HepG2 (cell line): ENCODE measurements around the gene MAPK7. TPM values are rescaled to one million over a fixed set of nuclear protein-coding genes. Genes with fewer than 3 reads are reported as not detected.

ENCODE experiments used
- CREM ChIP-seq, 2 experiments: sonication (generic) in 1 of 2; formaldehyde crosslinking in 1 of 2; IDR thresholded peaks; 2 replicates each; pipeline versions ENCODE4 v1.4.0 to v1.6.1; 2016 to 2020; ENCODE audit warnings: antibody characterized with exemption in 1 of 2, mild to moderate bottlenecking in 1 of 2, missing genetic modification reagents in 1 of 2
- FOXP1 ChIP-seq, 2 experiments: fragments of 450-650 bp in 1 of 2; IDR thresholded peaks; 2 replicates each; pipeline ENCODE4 v1.6.1; 2017 to 2018; ENCODE audit warnings: antibody characterized with exemption in 1 of 2
- MATR3 ChIP-seq: sonication (generic); formaldehyde crosslinking; IDR thresholded peaks from 2 replicates; pipeline ENCODE4 v1.4.0; 2020; ENCODE audit warnings: missing genetic modification reagents
- MIXL1 ChIP-seq: IDR thresholded peaks from 2 replicates; pipeline ENCODE4 v1.6.1; 2016
- MXI1 ChIP-seq: IDR thresholded peaks from 3 replicates; pipeline ENCODE4 v1.6.1; 2012; ENCODE audit warnings: low read depth, low read length, inconsistent platforms, borderline replicate concordance
- MYC ChIP-seq: sonication (generic); formaldehyde crosslinking; IDR thresholded peaks from 2 replicates; pipeline ENCODE4 v1.9.0; 2021; ENCODE audit warnings: missing genetic modification reagents, borderline replicate concordance
- NR2F6 ChIP-seq, 2 experiments: IDR thresholded peaks; 2 replicates each; pipeline ENCODE4 v1.6.1; 2016; ENCODE audit warnings: antibody characterized with exemption in 1 of 2, mild to moderate bottlenecking in 1 of 2
- PHF5A ChIP-seq: IDR thresholded peaks from one replicate; pipeline ENCODE4 v1.6.1; 2018; ENCODE audit warnings: low read depth, missing genetic modification reagents; ENCODE audit not compliant: unreplicated experiment
- PHF8 ChIP-seq: sonication (generic); formaldehyde crosslinking; IDR thresholded peaks from 2 replicates; pipeline ENCODE4 v1.5.0; 2020; ENCODE audit warnings: missing genetic modification reagents
- PLRG1 ChIP-seq: fragments of 450-650 bp; conservative IDR thresholded peaks from 2 replicates; pipeline ENCODE4 v1.6.1; 2016
- REPIN1 ChIP-seq: sonication (generic); formaldehyde crosslinking; IDR thresholded peaks from 2 replicates; pipeline ENCODE4 v1.8.0; 2022; ENCODE audit warnings: missing genetic modification reagents, low read depth, mild to moderate bottlenecking, borderline replicate concordance
- TOPORS ChIP-seq: sonication (generic); formaldehyde crosslinking; IDR thresholded peaks from 2 replicates; pipeline ENCODE4 v1.8.0; 2023; ENCODE audit warnings: mild to moderate bottlenecking, missing genetic modification reagents
- TSC22D2 ChIP-seq: sonication (generic); formaldehyde crosslinking; IDR thresholded peaks from 2 replicates; pipeline ENCODE4 v1.5.1; 2020; ENCODE audit warnings: missing genetic modification reagents, mild to moderate bottlenecking, borderline replicate concordance
- ZNF224 ChIP-seq: sonication (generic); formaldehyde crosslinking; IDR thresholded peaks from 2 replicates; pipeline ENCODE4 v1.5.0; 2020; ENCODE audit warnings: mild to moderate bottlenecking, missing genetic modification reagents
- ZNF263 ChIP-seq: sonication (generic); formaldehyde crosslinking; IDR thresholded peaks from 2 replicates; pipeline ENCODE4 v1.4.0; 2020; ENCODE audit warnings: missing genetic modification reagents
- ZNF337 ChIP-seq: sonication (generic); formaldehyde crosslinking; IDR thresholded peaks from 2 replicates; pipeline ENCODE4 v1.5.1; 2020; ENCODE audit warnings: missing genetic modification reagents, low read depth, mild to moderate bottlenecking, borderline replicate concordance
- ZNF430 ChIP-seq: sonication (generic); formaldehyde crosslinking; IDR thresholded peaks from 2 replicates; pipeline ENCODE4 v1.9.0; 2021; ENCODE audit warnings: mild to moderate bottlenecking, missing genetic modification reagents
- ZNF468 ChIP-seq: sonication (generic); formaldehyde crosslinking; IDR thresholded peaks from 2 replicates; pipeline ENCODE4 v1.8.0; 2022; ENCODE audit warnings: mild to moderate bottlenecking, moderate library complexity, missing genetic modification reagents
- ZNF670 ChIP-seq: sonication (generic); formaldehyde crosslinking; IDR thresholded peaks from 2 replicates; pipeline ENCODE4 v1.8.0; 2022; ENCODE audit warnings: mild to moderate bottlenecking, missing genetic modification reagents, borderline replicate concordance
- polyA plus RNA-seq, 8 experiments: library from polyadenylated mRNA; depleted of rRNA in 3 of 8; stranded (reverse) in 7 of 8; unstranded in 1 of 8; fragments of >200 nt; fragmentation: Illumina TruSeq in 4 of 8; extraction: Trizol in 4 of 8; gene quantifications; 2 replicates each; pipeline versions ENCODE4 v1.2.1 to v1.2.3, GENCODE V29; 2011 to 2016; ENCODE audit warnings: low read depth in 4 of 8, missing spikeins in 1 of 8, mixed read lengths in 1 of 8; ENCODE audit not compliant: insufficient read depth in 1 of 8
- total RNA-seq, 5 experiments: library from RNA; depleted of rRNA; stranded (reverse); fragments of >200 nt; fragmentation: Illumina TruSeq; extraction: Trizol; gene quantifications; 2 replicates each; pipeline ENCODE4 v1.2.3, GENCODE V29; 2016; ENCODE audit warnings: low read depth in 1 of 5
- TF ChIP-seq, protein P1 (sequence below): IDR thresholded peaks from 2 replicates; pipeline ENCODE4 v1.6.1; 2012; ENCODE audit warnings: low read depth, low read length, improper control_type of control experiment
- TF ChIP-seq, protein P2 (sequence below): sonication (generic); formaldehyde crosslinking; IDR thresholded peaks from 2 replicates; pipeline ENCODE4 v1.5.0; 2020; ENCODE audit warnings: missing genetic modification reagents, mild to moderate bottlenecking, borderline replicate concordance
- TF ChIP-seq, protein P3 (sequence below): sonication (generic); formaldehyde crosslinking; IDR thresholded peaks from 2 replicates; pipeline ENCODE4 v1.9.0; 2022; ENCODE audit warnings: missing genetic modification reagents, mild to moderate bottlenecking, borderline replicate concordance
- TF ChIP-seq, protein P4 (sequence below): IDR thresholded peaks from 2 replicates; pipeline ENCODE4 v1.6.1; 2018; ENCODE audit warnings: missing genetic modification reagents

The MAPK7 gene
- total and polyA plus RNA-seq, 2 of the 13 experiments (the other 11 are each of a cell fraction or from before 2014, with no cell fraction given) = 2.9 to 5.9 TPM

DNA sequence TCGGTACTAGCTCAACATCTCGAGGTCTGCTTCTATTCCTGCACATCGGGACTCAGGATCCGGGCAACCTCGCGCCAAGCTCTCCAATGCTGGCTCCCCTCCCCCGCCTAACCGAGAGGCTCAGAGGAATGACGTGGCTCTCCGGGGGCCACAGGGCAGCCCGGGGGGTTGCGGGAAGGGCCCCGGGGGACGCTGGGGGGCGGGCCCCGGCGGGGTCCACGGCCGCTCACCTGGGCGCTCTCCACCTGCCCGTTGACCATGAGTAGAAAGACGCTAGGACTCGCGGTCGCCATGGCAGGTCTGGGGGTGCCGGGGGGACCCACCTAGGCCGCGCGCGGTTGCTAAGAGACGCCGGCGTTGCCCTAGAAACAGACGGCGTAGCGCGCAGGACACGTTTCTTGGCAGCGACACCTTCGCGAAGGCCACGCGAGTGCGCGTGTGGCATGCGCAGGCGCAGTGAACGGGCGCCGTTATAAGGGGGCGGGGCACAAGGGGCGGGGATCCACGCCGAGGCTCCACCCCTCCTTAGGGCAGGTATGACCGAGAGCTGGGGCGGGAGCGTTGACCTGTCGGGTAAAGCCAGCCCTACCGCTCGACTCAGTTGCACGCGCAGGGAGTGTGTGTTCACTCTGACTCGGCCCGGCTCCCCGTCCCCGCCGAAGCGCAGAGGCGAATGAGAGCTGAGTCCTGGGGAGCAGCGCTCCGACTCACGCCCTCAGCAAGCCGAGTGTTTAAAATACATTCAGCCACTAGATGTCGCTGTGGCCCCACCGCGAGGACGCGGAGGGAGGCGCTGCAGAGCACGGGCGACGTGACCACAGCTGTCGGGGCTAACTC is 15.8 kb upstream of the MAPK7 start, which contains the start of gene B9D1 (continued):
- TF ChIP-seq, protein P1, sequence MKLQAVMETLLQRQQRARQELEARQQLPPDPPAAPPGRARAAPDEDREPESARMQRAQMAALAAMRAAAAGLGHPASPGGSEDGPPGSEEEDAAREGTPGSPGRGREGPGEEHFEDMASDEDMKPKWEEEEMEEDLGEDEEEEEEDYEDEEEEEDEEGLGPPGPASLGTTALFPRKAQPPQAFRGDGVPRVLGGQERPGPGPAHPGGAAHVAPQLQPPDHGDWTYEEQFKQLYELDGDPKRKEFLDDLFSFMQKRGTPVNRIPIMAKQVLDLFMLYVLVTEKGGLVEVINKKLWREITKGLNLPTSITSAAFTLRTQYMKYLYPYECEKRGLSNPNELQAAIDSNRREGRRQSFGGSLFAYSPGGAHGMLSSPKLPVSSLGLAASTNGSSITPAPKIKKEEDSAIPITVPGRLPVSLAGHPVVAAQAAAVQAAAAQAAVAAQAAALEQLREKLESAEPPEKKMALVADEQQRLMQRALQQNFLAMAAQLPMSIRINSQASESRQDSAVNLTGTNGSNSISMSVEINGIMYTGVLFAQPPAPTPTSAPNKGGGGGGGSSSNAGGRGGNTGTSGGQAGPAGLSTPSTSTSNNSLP = no peak
- TF ChIP-seq, protein P2, sequence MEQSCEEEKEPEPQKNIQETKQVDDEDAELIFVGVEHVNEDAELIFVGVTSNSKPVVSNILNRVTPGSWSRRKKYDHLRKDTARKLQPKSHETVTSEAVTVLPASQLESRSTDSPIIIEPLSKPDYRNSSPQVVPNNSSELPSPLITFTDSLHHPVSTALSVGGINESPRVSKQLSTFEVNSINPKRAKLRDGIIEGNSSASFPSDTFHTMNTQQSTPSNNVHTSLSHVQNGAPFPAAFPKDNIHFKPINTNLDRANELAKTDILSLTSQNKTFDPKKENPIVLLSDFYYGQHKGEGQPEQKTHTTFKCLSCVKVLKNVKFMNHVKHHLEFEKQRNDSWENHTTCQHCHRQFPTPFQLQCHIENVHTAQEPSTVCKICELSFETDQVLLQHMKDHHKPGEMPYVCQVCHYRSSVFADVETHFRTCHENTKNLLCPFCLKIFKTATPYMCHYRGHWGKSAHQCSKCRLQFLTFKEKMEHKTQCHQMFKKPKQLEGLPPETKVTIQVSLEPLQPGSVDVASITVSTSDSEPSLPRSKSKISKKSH (CRISPR knock-in tag) = peak; percentile 16
- peak; percentile 50 for TF ChIP-seq CREM (IDR thresholded peaks at IDR 0.05)
- no peak for TF ChIP-seq CREM (CRISPR knock-in tag; IDR thresholded peaks at IDR 0.05)
- TF ChIP-seq PHF5A (CRISPR knock-in tag) = no peak
- 0 out of 2 replicates have a peak, but pooled peaks have one; percentile 42 for TF ChIP-seq TOPORS (CRISPR knock-in tag)
- peak; percentile 52; the same call in 1 of the 2 replicates for TF ChIP-seq MIXL1
- peak; percentile 51; the same call in 1 of the 2 replicates for TF ChIP-seq ZNF430 (CRISPR knock-in tag)
- TF ChIP-seq ZNF670 = peak; percentile 55; the same call in 1 of the 2 replicates
- 0 out of 2 replicates have a peak, but pooled peaks have one; percentile 12 for TF ChIP-seq ZNF224
- TF ChIP-seq, protein P3, sequence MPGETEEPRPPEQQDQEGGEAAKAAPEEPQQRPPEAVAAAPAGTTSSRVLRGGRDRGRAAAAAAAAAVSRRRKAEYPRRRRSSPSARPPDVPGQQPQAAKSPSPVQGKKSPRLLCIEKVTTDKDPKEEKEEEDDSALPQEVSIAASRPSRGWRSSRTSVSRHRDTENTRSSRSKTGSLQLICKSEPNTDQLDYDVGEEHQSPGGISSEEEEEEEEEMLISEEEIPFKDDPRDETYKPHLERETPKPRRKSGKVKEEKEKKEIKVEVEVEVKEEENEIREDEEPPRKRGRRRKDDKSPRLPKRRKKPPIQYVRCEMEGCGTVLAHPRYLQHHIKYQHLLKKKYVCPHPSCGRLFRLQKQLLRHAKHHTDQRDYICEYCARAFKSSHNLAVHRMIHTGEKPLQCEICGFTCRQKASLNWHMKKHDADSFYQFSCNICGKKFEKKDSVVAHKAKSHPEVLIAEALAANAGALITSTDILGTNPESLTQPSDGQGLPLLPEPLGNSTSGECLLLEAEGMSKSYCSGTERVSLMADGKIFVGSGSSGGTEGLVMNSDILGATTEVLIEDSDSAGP = peak; percentile 74; the same call in 1 of the 2 replicates
- peak; percentile 78 for TF ChIP-seq MYC (CRISPR knock-in tag)
- peak; percentile 97; the same call in 2 of the 3 replicates for TF ChIP-seq MXI1
- TF ChIP-seq NR2F6 (IDR thresholded peaks at IDR 0.05) = no peak
- peak; percentile 30; the same call in 1 of the 2 replicates for TF ChIP-seq NR2F6 (CRISPR knock-in tag; IDR thresholded peaks at IDR 0.05)
- no peak for TF ChIP-seq MATR3 (CRISPR knock-in tag)
- TF ChIP-seq PLRG1 = no peak
- TF ChIP-seq ZNF337 (CRISPR knock-in tag) = no peak
- TF ChIP-seq PHF8 (CRISPR knock-in tag) = peak; percentile 78
- no peak for TF ChIP-seq FOXP1 (IDR thresholded peaks at IDR 0.05)
- TF ChIP-seq FOXP1 (CRISPR knock-in tag; IDR thresholded peaks at IDR 0.05) = 0 out of 2 replicates have a peak, but pooled peaks have one; percentile 6
- peak; percentile 78 for TF ChIP-seq REPIN1 (CRISPR knock-in tag)
- TF ChIP-seq TSC22D2 (CRISPR knock-in tag) = 0 out of 2 replicates have a peak, but pooled peaks have one; percentile 27
- 0 out of 2 replicates have a peak, but pooled peaks have one; percentile 54 for TF ChIP-seq ZNF468
- TF ChIP-seq ZNF263 (CRISPR knock-in tag) = 0 out of 2 replicates have a peak, but pooled peaks have one; percentile 72
- TF ChIP-seq, protein P4, sequence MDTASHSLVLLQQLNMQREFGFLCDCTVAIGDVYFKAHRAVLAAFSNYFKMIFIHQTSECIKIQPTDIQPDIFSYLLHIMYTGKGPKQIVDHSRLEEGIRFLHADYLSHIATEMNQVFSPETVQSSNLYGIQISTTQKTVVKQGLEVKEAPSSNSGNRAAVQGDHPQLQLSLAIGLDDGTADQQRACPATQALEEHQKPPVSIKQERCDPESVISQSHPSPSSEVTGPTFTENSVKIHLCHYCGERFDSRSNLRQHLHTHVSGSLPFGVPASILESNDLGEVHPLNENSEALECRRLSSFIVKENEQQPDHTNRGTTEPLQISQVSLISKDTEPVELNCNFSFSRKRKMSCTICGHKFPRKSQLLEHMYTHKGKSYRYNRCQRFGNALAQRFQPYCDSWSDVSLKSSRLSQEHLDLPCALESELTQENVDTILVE = peak; percentile 86; the same call in 1 of the 2 replicates
